GM18870 (cell line): ENCODE measurements around the gene S100A9.

Experiments
- ATAC-seq: cut with Tn5 transposase; IDR thresholded peaks from one replicate; pipeline ENCODE4 v1.9.1; 2021; ENCODE audit warnings: moderate library complexity; ENCODE audit not compliant: unreplicated experiment

S100A9 gene

GRCh38 chr1:153359241-153359640 lies 1.6 kb downstream of the S100A9 start:
- ATAC-seq = no peak

- ATAC-seq = no peak
Measured at GRCh38 chr1:153360190-153360589, 2.5 kb downstream of the S100A9 start.

- no peak for ATAC-seq
Measured at GRCh38 chr1:153360592-153361479, 3.2 kb downstream of the S100A9 start.

- ATAC-seq = no peak
Measured at GRCh38 chr1:153361480-153362109, 3.9 kb downstream of the S100A9 start.

GRCh38 chr1:153362187-153362775 lies 4.6 kb downstream of the S100A9 start:
- no peak for ATAC-seq

- no peak for ATAC-seq
Measured at GRCh38 chr1:153363641-153364040, 6.0 kb downstream of the S100A9 start.

GRCh38 chr1:153364156-153364555 lies 6.5 kb downstream of the S100A9 start:
- no peak for ATAC-seq

GRCh38 chr1:153364766-153365666 lies 7.4 kb downstream of the S100A9 start:
- ATAC-seq = no peak

GRCh38 chr1:153365696-153366095 lies 8.0 kb downstream of the S100A9 start:
- no peak for ATAC-seq

- ATAC-seq = no peak
Measured at GRCh38 chr1:153366261-153366660, 8.6 kb downstream of the S100A9 start.

GRCh38 chr1:153367090-153367489 lies 9.4 kb downstream of the S100A9 start:
- no peak for ATAC-seq

- no peak for ATAC-seq
Measured at GRCh38 chr1:153368495-153368894, 10.8 kb downstream of the S100A9 start.

- ATAC-seq = no peak
Measured at GRCh38 chr1:153370146-153370545, 12.5 kb downstream of the S100A9 start.

- no peak for ATAC-seq
Measured at GRCh38 chr1:153371231-153371630, 13.6 kb downstream of the S100A9 start.

- ATAC-seq = no peak
Measured at GRCh38 chr1:153372571-153372970, 14.9 kb downstream of the S100A9 start.

GRCh38 chr1:153374071-153374470 lies 16.4 kb downstream of the S100A9 start:
- no peak for ATAC-seq

- ATAC-seq = no peak
Measured at GRCh38 chr1:153375511-153375910, 17.9 kb downstream of the S100A9 start, which contains the start of gene S100A12. Gene S100A12 (minus strand): TSS chr1:153375621. CDS start chr1:153374592, 1,029 bp downstream.

- no peak for ATAC-seq
Measured at GRCh38 chr1:153379591-153379990, 21.9 kb downstream of the S100A9 start.

GRCh38 chr1:153380711-153381110 lies 23.1 kb downstream of the S100A9 start:
- no peak for ATAC-seq

GRCh38 chr1:153384958-153385580 lies 27.4 kb downstream of the S100A9 start:
- no peak for ATAC-seq
